Measurements from ENCODE around the gene HSP90AA1.
"Not testable (repeated sequence)": the region's sequence is repeated elsewhere in the genome, so short reads cannot be mapped to it uniquely, and the experiment has no call there.

Gene HSP90AA1

GRCh38 chr14:102092806-102093205 is 6.0 kb upstream of the HSP90AA1 start:
- FAIRE-seq: no peak

- FAIRE-seq: no peak
Observed at GRCh38 chr14:102090713-102091112, 3.9 kb upstream of the HSP90AA1 start.

- FAIRE-seq: no peak
Observed at GRCh38 chr14:102089621-102090343, 2.9 kb upstream of the HSP90AA1 start.

GRCh38 chr14:102088012-102088792 is 1.4 kb upstream of the HSP90AA1 start:
- FAIRE-seq: no peak

GRCh38 chr14:102087762-102088011 is 843 bp upstream of the HSP90AA1 start:
- no peak for FAIRE-seq

- no peak for FAIRE-seq
Observed at GRCh38 chr14:102086709-102086971, 204 bp downstream of the HSP90AA1 start.

- no peak for FAIRE-seq
Observed at GRCh38 chr14:102085948-102086708, 716 bp downstream of the HSP90AA1 start.

GRCh38 chr14:102085488-102085887 is 1.4 kb downstream of the HSP90AA1 start:
- FAIRE-seq: no peak

GRCh38 chr14:102084931-102085330 is 1.9 kb downstream of the HSP90AA1 start:
- no peak for FAIRE-seq

- not testable (repeated sequence) for FAIRE-seq
Observed at GRCh38 chr14:102084522-102084921, 2.3 kb downstream of the HSP90AA1 start.

- no peak for FAIRE-seq
Observed at GRCh38 chr14:102081231-102082080, 5.4 kb downstream of the HSP90AA1 start.

- no peak for FAIRE-seq
Observed at GRCh38 chr14:102080183-102081080, 6.4 kb downstream of the HSP90AA1 start.

- FAIRE-seq: no peak
Observed at GRCh38 chr14:102079700-102079979, 7.2 kb downstream of the HSP90AA1 start.

GRCh38 chr14:102078831-102079699 is 7.8 kb downstream of the HSP90AA1 start:
- FAIRE-seq: no peak

- FAIRE-seq: not testable (repeated sequence)
Observed at GRCh38 chr14:102078361-102078791, 8.5 kb downstream of the HSP90AA1 start.

- FAIRE-seq: no peak
Observed at GRCh38 chr14:102077382-102077709, 9.5 kb downstream of the HSP90AA1 start.

GRCh38 chr14:102075155-102075554 is 11.7 kb downstream of the HSP90AA1 start:
- no peak for FAIRE-seq

GRCh38 chr14:102074415-102074964 is 12.4 kb downstream of the HSP90AA1 start:
- FAIRE-seq: no peak

- FAIRE-seq: no peak
Observed at GRCh38 chr14:102071283-102071998, 15.4 kb downstream of the HSP90AA1 start.

- no peak for FAIRE-seq
Observed at GRCh38 chr14:102066041-102066451, 20.8 kb downstream of the HSP90AA1 start.
